ENCODE data around the gene GFY. TPM values are rescaled to one million over a fixed set of nuclear protein-coding genes. Genes with fewer than 3 reads are reported as not detected.

The GFY gene
- total and polyA plus RNA-seq, 10 of the 15 experiments (the other 5 are each of a cell fraction or from before 2014, with no cell fraction given): 0.05 TPM; not detected in 9

DNA sequence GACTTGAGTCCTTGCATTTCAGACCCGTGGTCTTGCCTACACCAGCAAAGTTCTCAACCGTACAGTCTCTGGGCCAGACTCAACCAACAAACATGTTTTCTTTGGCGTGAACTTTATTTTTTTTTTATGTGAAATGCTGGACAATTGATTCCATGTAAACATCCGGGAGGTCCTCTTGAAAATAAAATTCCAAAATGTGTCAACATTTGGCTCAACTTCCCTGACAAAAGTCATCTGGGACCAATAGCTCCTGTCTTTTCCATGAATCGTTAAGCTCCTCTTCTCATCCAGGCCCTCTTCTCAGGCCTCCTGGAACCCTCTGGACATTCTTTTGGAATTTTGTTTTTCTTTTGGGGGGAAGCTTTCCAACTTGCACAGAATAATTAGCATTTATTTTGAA lies 30.6 kb downstream of the GFY start (continued):
- TF ChIP-seq MYB (IDR thresholded peaks at IDR 0.05; ENCODE audit: borderline replicate concordance, low read depth, low read length) (no peak), RB1 (IDR thresholded peaks at IDR 0.05; ENCODE audit: borderline replicate concordance) (no peak)
- TF ChIP-seq, protein P1, sequence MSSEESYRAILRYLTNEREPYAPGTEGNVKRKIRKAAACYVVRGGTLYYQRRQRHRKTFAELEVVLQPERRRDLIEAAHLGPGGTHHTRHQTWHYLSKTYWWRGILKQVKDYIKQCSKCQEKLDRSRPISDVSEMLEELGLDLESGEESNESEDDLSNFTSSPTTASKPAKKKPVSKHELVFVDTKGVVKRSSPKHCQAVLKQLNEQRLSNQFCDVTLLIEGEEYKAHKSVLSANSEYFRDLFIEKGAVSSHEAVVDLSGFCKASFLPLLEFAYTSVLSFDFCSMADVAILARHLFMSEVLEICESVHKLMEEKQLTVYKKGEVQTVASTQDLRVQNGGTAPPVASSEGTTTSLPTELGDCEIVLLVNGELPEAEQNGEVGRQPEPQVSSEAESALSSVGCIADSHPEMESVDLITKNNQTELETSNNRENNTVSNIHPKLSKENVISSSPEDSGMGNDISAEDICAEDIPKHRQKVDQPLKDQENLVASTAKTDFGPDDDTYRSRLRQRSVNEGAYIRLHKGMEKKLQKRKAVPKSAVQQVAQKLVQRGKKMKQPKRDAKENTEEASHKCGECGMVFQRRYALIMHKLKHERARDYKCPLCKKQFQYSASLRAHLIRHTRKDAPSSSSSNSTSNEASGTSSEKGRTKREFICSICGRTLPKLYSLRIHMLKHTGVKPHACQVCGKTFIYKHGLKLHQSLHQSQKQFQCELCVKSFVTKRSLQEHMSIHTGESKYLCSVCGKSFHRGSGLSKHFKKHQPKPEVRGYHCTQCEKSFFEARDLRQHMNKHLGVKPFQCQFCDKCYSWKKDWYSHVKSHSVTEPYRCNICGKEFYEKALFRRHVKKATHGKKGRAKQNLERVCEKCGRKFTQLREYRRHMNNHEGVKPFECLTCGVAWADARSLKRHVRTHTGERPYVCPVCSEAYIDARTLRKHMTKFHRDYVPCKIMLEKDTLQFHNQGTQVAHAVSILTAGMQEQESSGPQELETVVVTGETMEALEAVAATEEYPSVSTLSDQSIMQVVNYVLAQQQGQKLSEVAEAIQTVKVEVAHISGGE (CRISPR knock-in tag; IDR thresholded peaks at IDR 0.05): no peak

DNA sequence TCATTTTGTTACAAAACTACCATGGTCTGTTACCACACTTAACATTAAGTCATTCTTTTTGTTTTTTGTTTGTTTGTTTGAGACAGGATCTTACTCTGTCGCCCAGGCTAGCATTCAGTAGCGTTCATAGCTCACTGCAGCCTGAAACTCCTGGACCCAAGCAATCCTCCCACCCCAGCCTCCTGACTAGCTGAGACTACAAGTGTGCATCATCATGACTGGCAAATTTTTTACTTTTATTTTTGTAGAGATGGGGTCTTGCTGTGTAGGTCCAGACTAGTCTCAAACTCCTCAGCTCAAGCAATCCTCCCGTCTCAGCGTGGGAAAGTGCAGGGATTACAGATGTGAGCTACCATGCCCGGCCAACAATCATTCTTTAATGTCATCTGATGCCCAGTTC lies 31.1 kb downstream of the GFY start:
- WGBS (ENCODE audit: insufficient coverage, insufficient replicate concordance, low lambda C conversion rate, missing lambda C conversion rate): over 99% methylated on average over 5 of the region's 5 CpGs
- no TSS peak for BruUV-seq (replicated peaks)
- Histone ChIP-seq H4K20me1 (ENCODE audit: control insufficient read depth, insufficient read depth) (no peaks in the 10 kb centered on the region), H3K27me3 (replicated peaks in 1 of 2; ENCODE audit: control insufficient read depth in 2 of 2, insufficient read depth in 2 of 2, low read length in 1 of 2) (no peaks in the 10 kb centered on the region), H3K36me3 (ENCODE audit: control insufficient read depth in 2 of 2, insufficient read depth in 2 of 2, low read length in 1 of 2) (peaks cover 0 to 5% of the 10 kb centered on the region in 2 experiments), H3K27ac (ENCODE audit: control insufficient read depth, insufficient read depth) (no peak overlapping the region), H3K4me3 (no peak overlapping the region), H3K79me2 (ENCODE audit: control insufficient read depth, insufficient read depth, low read length) (peaks cover 19% of the 10 kb centered on the region), H3K9ac (ENCODE audit: control insufficient read depth, insufficient read depth, low read length) (no peak overlapping the region), H2AFZ (ENCODE audit: control insufficient read depth, low read depth, low read length) (no peak overlapping the region), H3K4me1 (ENCODE audit: control insufficient read depth, insufficient read depth, low read length) (peaks cover 25% of the 10 kb centered on the region), H3K4me2 (ENCODE audit: control insufficient read depth, insufficient read depth) (no peak overlapping the region), H3K9me3 (replicated peaks; ENCODE audit: control insufficient read depth, insufficient read depth, low read length) (no peaks in the 10 kb centered on the region)
- DNase-seq (ENCODE audit: low read depth, low spot score) (no peak), ATAC-seq (no peak), FAIRE-seq (no peak)
- in situ Hi-C loops (cut with MboI) (no loop called here), intact Hi-C loops (cut with micrococcal nuclease; ENCODE audit: unreplicated experiment) (no loop called here)
- TF ChIP-seq RAD51 (IDR thresholded peaks at IDR 0.05): no peak
- ChIA-PET SMC1A (ENCODE audit: uncharacterized antibody, unreplicated experiment) (interaction anchor here (9.0 kb wide), 1 partner anchor 13 kb away, joined by 53 read pairs; no protein-coding TSS in a partner anchor), RAD21 (ENCODE audit: unreplicated experiment) (interaction anchor here (1.0 to 9.0 kb wide), 2 partner anchors 15 to 184 kb away, joined by 3 to 90 read pairs; partner anchors contain the start of gene RRAS), CTCF (interaction anchor here (0.7 to 4.9 kb wide), 7 partner anchors 12 to 127 kb away, joined by 3 to 31 read pairs (median 3); partner anchors contain the start of gene FLT3LG), POLR2A (interaction anchor here (0.8 to 6.1 kb wide), 2 partner anchors 14 to 38 kb away, joined by 5 to 44 read pairs; partner anchors contain the start of gene RPS11)

All from GM12878 (cell line).